SU-DHL-6 (cell line): ENCODE measurements around the gene IFNGR1.

Experiments used
- EZH2phosphoT487 ChIP-seq: fragments of 200-600 bp; sonication (generic), shearing (Covaris generic); conservative IDR thresholded peaks from 2 replicates; pipeline ENCODE4 v1.6.1; 2018; ENCODE audit warnings: mild to moderate bottlenecking, antibody characterized with exemption, low read length, moderate library complexity, mixed read lengths
- TF ChIP-seq, protein P1 (sequence below): fragments of 200-600 bp; sonication (generic); IDR thresholded peaks from one replicate; pipeline ENCODE4 v1.5.1; 2017; ENCODE audit warnings: antibody characterized with exemption, mild to moderate bottlenecking, low read length, moderate library complexity; ENCODE audit not compliant: insufficient read depth, poor library complexity, severe bottlenecking

GRCh38 chr6:137165375-137166246, 53.6 kb downstream of the IFNGR1 start:
- TF ChIP-seq, protein P1, sequence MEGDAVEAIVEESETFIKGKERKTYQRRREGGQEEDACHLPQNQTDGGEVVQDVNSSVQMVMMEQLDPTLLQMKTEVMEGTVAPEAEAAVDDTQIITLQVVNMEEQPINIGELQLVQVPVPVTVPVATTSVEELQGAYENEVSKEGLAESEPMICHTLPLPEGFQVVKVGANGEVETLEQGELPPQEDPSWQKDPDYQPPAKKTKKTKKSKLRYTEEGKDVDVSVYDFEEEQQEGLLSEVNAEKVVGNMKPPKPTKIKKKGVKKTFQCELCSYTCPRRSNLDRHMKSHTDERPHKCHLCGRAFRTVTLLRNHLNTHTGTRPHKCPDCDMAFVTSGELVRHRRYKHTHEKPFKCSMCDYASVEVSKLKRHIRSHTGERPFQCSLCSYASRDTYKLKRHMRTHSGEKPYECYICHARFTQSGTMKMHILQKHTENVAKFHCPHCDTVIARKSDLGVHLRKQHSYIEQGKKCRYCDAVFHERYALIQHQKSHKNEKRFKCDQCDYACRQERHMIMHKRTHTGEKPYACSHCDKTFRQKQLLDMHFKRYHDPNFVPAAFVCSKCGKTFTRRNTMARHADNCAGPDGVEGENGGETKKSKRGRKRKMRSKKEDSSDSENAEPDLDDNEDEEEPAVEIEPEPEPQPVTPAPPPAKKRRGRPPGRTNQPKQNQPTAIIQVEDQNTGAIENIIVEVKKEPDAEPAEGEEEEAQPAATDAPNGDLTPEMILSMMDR = peak; percentile 54
- no peak for TF ChIP-seq EZH2phosphoT487
